ENCODE data around the gene SND1.

The SND1 gene

DNA sequence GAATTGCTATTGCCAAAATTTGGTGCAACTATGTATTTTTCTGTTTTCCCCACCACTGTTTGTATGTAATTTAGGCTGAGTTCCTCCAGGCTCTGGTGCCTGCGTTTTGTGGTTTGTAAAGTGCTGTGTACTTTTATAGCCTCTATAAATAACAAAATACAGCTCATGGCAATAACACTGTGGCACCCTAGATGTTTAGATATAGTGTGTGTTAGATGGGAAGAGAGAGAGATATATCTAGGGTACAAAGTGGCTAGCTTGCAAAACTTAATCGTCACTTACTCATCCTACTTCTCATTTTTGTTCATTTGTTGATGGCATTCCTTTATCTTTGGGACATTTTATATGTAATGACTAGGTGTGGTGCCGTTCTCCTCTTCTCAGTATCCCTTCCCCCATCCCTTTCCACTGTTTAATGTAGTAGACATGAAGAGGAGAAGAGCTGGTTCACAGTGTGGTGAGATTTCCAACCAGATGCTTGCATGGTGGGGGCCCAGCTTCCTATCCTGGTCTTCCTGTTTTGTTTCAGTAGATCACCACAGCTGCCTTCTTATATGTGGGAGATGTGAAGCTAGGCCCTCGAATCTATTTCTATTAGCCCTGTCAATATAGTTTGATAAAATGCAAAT lies 115.0 kb downstream of the SND1 start:
- no peak for DNase-seq (ENCODE audit: low read depth in 2 of 2)

- DNase-seq (ENCODE audit: low read depth in 2 of 2), result no peak
Observed at GRCh38 chr7:127768241-127768640, 116.2 kb downstream of the SND1 start.

- DNase-seq (ENCODE audit: low read depth in 2 of 2), result no peak
Observed at GRCh38 chr7:127769137-127769536, 117.1 kb downstream of the SND1 start.

DNA sequence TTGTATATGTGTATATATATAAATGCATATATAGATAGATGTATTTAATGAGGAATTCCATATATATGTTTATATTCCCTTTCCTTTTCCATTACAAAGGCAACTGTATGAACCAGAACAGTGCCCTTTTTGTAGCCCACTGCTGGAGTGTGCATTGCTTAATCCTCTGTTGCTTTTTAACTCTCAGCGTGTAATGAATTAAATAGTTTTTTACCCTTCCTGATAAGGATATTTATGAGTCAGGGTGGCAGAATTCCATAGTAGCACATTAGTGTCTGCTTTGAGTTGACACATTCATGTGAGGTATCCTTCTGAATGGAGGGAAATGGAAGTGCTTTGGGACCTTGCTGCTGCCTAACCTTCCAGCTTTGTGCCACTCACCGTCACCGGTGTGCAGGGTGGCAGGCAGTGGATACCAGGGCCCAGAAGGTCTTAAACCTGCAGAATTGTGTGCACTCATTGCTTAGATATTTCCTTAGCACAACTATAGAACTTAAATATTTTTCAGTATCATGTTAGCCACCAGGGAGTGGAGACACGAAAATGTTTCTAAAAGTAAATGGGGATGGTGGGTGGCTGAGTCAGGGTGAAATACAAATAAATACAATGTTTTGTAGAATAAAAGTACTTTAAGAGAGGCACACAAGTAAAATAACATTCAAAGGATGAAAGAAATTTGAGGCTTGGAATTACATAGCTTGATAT lies 117.9 kb downstream of the SND1 start:
- no peak for DNase-seq (ENCODE audit: low read depth in 2 of 2)

- DNase-seq (ENCODE audit: low read depth in 2 of 2), result no peak
Observed at GRCh38 chr7:127770885-127771284, 118.9 kb downstream of the SND1 start.

DNA sequence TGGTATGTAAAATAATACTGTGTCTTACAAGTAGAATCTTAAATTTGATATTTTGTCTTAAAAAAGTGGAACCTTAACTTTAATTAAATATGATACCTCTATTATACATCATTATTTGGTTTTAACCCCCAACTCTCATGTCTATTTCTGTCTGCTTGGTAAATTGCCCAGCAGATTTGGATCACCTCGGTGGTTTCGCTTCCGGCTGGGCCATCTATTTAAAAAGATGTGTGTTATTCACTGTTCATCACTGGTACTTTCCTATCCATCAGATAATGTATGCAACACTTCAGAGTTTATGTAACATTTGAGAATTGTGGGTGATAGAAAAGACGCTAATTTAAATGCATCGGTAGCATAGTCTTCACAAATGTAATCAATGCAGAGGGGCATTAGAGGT lies 119.7 kb downstream of the SND1 start:
- DNase-seq (ENCODE audit: low read depth in 2 of 2), result no peak

DNA sequence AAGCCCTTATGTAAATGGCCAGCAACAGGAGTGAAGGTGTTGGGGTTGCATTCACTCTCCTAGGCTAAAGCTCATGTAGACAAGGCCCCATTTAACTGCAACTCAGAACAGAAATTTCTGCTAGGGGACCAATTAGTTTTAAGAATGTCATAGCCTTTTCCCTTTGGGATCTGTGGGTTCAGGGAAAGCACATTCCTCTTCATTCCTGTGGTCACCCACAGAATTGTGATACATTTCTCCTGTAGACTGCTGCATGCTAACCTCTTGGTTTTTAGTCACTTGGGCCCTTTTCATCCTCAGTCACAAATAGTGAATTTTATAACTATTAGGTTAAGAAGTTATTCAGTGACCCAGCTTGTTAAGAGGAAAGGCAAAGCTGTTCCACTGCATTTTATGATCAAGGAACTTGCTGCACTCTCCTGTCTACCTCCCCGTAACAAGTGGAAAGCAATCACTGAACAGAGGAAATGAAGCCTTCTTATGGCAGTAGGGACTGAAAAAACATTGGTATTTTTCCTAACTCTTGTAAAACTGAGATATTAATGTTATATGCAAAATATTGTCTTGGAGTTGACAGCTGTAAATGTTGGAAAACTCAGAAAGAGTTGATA lies 124.9 kb downstream of the SND1 start:
- no peak for DNase-seq (ENCODE audit: low read depth in 2 of 2)

DNA sequence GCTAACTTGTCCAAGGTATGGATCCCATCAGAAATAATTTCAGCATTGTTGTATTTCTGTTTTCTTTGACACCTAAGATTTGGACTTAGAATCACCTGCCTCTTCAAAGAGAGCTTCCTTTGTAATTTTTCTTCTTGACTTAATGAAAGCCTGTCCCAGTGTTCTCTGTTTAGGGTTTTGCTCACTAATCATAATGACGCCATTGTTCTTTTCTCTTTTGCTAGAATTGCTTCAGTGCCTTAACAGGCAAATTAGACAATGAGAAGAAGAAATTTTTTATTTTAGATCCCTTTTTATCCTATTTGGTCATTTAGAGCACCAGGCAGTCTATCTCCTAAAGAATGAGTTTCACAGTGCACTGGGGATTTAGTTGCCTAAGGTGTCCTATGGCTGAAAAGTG lies 128.5 kb downstream of the SND1 start:
- no peak for DNase-seq (ENCODE audit: low read depth in 2 of 2)

GRCh38 chr7:127781081-127781480 lies 129.1 kb downstream of the SND1 start:
- no peak for DNase-seq (ENCODE audit: low read depth in 2 of 2)

DNA sequence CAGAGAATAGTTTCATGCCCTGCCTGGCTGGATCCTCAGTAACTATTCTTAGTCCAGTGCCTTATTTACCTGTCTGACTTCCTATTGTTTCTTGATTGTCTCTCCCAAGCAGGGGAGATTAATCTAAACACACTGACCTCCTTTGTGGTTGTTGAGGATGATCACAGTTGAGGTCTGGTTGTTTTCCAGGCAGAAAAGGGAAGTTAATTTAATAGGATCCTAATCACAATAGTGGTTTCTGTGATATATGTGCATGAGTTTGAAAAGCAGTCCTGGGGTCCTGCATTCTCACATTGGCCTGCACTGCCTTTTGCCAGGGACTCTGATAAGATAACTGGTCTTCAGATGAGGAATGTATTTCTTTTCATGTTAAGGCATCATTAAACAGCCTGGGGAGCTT lies 130.1 kb downstream of the SND1 start:
- DNase-seq (ENCODE audit: low read depth in 2 of 2), result no peak

- DNase-seq (ENCODE audit: low read depth in 2 of 2), result no peak
Observed at GRCh38 chr7:127782654-127783559, 130.9 kb downstream of the SND1 start.

- DNase-seq (ENCODE audit: low read depth in 2 of 2), result no peak
Observed at GRCh38 chr7:127786184-127786583, 134.2 kb downstream of the SND1 start.

DNA sequence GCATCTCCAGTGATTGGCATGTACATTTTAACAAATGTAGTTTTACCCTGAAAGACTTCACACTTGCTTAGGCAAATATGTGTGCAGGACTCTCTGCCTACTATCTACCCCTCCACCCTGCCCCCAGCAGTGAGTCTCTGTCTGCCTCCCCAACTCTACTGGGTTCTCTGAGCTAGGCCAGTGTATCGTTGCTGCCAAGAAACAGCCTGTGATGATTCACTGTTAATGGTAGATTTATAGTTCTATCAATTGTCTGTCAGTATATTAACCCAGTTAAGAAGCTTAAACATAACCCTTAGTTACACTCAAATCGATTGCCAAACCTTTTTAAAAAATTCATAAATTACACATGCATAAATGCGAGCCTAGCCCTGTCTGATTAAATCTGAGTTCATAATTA lies 137.0 kb downstream of the SND1 start:
- DNase-seq (ENCODE audit: low read depth in 2 of 2), result no peak

GRCh38 chr7:127791446-127792189 lies 139.6 kb downstream of the SND1 start:
- DNase-seq (ENCODE audit: low read depth in 2 of 2), result no peak

DNA sequence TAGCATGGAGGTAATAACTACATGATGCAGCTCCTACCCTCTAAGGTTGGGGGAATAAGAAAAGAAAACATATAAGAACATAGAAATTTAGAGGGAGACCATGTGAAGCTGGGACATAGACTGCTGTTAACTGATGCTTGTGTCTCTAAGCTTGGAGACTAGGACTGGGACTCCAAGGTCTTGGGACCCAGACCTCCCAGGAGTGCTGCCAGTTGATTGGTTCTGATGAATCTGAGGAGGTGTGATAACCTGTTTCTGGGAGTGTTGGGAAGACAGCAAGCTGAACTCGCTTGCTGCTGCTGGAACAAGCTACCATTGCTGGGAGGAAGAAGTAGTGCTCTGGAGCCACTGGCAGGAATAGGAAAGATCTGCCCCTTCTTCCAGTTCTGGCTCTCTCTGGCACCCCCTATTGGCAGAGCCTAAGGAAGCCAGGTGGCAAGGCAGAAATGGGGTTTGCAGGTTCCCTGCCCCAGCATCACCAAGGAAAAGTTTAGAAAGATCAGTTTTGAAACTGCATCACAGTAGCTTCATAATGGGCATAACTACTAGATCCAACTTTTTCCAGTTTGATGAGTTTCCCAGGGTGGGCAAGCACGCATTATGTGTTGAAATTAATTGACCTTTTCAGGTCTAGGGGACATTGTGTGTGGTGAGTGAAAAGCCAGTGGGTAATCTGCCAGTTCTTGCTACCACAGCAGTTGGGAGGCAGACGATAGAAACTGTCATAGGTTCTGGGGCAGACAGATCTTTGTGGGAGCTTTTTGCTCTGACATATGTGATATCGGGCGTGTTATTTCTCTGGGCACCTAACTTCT lies 140.7 kb downstream of the SND1 start:
- peak in 1 of 2 donors; percentile 13 for DNase-seq (ENCODE audit: low read depth in 2 of 2)

GRCh38 chr7:127793582-127793981 lies 141.6 kb downstream of the SND1 start:
- no peak for DNase-seq (ENCODE audit: low read depth in 2 of 2)

- no peak for DNase-seq (ENCODE audit: low read depth in 2 of 2)
Observed at GRCh38 chr7:127794136-127794535, 142.1 kb downstream of the SND1 start.

- no peak for DNase-seq (ENCODE audit: low read depth in 2 of 2)
Observed at GRCh38 chr7:127794551-127794950, 142.6 kb downstream of the SND1 start.

GRCh38 chr7:127798023-127798422 lies 146.0 kb downstream of the SND1 start:
- no peak for DNase-seq (ENCODE audit: low read depth in 2 of 2)

GRCh38 chr7:127798769-127799372 lies 146.9 kb downstream of the SND1 start:
- DNase-seq (ENCODE audit: low read depth in 2 of 2), result no peak
